ENCODE results near the gene SPACA7.

The SPACA7 gene

GRCh38 chr13:112467236-112467635 is 91.1 kb downstream of the SPACA7 start:
- no peak for DNase-seq

GRCh38 chr13:112468069-112468468 is 91.9 kb downstream of the SPACA7 start:
- no peak for DNase-seq

- DNase-seq = no peak
Observed at GRCh38 chr13:112469071-112469745, 93.1 kb downstream of the SPACA7 start.

- no peak for DNase-seq
Observed at GRCh38 chr13:112473818-112474217, 97.7 kb downstream of the SPACA7 start.

- DNase-seq = no peak
Observed at GRCh38 chr13:112474869-112475268, 98.7 kb downstream of the SPACA7 start.

GRCh38 chr13:112475889-112476288 is 99.7 kb downstream of the SPACA7 start:
- DNase-seq = no peak

- no peak for DNase-seq
Observed at GRCh38 chr13:112477070-112477619, 101.0 kb downstream of the SPACA7 start.

- DNase-seq = no peak
Observed at GRCh38 chr13:112479389-112479788, 103.2 kb downstream of the SPACA7 start.

GRCh38 chr13:112481458-112481857 is 105.3 kb downstream of the SPACA7 start:
- no peak for DNase-seq

GRCh38 chr13:112483299-112483698 is 107.1 kb downstream of the SPACA7 start:
- DNase-seq = peak; percentile 26

Measured in retina (tissue), 1 donor.